GM10266 (cell line): ENCODE data around the gene AKAP13.
"Not testable (repeated sequence)": the region's sequence is repeated elsewhere in the genome, so short reads cannot be mapped to it uniquely, and the experiment has no call there.

Source experiments
- DNase-seq: peaks from one replicate; pipeline ENCODE4 v3.0.0; 2012; ENCODE audit errors: extremely low spot score
- TF ChIP-seq, protein P1 (sequence below): IDR thresholded peaks from 2 replicates; pipeline ENCODE4 v1.5.1; 2012; ENCODE audit warnings: mild to moderate bottlenecking, low read depth; ENCODE audit not compliant: control insufficient read depth, insufficient read depth; ENCODE audit errors: missing control alignments

Gene AKAP13

DNA sequence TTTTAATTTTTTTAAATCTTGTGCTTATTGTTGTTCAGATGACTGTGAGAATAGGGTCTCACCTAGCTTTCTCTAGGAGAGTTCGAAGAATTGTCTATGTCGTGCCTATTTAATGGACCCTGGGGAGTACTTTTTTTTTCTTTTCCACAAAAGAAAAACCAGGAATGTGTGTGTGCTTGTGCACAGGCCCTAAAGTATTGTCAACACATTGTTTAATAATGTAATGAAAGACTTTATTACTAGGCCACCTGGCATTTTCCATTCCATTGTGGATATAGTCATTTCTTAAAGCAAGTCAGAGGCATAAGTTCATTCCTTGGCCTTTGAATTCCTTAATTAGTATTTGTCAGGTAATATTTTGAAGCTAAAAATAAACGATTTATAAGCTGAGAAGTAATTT is 278.4 kb downstream of the AKAP13 start:
- TF ChIP-seq, protein P1, sequence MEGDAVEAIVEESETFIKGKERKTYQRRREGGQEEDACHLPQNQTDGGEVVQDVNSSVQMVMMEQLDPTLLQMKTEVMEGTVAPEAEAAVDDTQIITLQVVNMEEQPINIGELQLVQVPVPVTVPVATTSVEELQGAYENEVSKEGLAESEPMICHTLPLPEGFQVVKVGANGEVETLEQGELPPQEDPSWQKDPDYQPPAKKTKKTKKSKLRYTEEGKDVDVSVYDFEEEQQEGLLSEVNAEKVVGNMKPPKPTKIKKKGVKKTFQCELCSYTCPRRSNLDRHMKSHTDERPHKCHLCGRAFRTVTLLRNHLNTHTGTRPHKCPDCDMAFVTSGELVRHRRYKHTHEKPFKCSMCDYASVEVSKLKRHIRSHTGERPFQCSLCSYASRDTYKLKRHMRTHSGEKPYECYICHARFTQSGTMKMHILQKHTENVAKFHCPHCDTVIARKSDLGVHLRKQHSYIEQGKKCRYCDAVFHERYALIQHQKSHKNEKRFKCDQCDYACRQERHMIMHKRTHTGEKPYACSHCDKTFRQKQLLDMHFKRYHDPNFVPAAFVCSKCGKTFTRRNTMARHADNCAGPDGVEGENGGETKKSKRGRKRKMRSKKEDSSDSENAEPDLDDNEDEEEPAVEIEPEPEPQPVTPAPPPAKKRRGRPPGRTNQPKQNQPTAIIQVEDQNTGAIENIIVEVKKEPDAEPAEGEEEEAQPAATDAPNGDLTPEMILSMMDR = no peak
- DNase-seq = no peak

DNA sequence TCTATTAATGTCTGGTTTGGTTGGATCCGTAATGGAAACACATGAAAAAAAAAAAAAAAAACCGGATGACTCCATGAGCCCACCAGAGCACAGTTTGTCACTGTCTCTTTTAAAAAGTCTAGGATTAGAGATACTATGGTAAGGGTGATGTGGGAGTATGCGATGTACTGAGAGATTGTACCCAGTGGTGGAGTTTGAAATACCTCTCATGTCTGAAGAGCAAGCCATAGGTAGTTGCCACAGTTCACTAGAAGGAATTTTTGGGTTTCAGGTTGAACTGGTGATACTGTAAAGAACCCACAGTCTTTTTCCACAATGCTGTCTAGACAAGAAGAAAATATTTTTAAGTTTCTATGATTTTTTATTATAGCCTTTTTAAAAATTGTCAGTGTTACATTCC is 281.5 kb downstream of the AKAP13 start:
- TF ChIP-seq, protein P1 = no peak
- DNase-seq = no peak

DNA sequence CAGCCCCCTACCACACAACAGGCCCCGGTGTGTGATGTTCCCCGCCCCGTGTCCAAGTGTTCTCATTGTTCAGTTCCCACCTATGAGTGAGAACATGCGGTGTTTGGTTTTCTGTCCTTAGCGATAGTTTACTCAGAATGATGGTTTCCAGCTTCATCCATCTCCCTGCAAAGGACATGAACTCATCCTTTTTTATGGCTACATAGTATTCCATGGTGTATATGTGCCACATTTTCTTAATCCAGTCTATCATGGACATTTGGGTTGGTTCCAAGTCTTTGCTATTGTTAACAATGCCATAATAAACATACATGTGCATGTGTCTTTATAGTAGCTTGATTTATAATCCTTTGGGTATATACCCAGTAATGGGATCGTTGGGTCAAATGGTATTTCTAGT is 285.3 kb downstream of the AKAP13 start:
- DNase-seq = not testable (repeated sequence)

DNA sequence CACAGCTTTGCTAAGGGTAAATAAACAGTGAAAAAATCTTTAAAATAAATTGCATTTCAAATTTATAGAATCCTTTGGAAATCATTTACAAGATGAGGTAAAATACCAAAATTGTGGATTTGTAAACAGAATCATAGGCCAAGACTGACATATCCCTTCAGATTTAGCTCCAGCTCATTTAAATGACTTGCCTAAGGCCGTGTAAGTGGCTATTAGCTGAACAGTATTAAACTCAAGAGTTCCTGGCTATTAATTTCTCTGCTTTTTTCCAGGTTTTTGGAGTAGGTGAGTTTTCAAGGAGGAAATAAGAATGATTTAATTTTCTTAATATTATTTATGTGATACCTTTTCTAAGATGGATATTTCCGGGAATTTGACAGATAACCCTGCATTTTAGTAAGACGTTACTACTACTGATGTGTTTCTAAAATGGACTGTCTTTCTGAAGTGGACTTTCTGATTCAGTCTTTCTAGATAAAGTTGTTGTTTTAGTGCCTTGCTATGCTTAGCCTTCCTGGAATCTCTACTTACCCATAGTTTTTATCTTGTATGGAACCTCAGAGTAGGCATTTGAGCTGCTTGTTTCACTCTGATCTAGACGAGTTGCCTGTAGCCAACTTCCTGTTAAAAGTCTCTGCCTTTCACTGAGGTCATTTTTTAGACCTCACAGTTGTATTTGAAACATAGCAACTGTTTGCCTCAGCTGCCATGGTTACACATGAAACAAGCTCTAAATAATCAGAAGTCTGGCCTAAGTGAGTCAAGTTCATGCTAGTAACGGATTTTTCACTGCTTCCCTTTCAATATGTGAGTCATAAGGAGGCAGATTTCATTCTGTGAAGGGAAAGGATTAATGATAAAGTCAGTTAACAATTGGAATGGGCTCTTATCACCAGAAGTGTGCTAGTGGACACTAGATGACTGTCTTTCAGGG is 287.4 kb downstream of the AKAP13 start:
- peak; percentile 69 for DNase-seq
- TF ChIP-seq, protein P1 = no peak

DNA sequence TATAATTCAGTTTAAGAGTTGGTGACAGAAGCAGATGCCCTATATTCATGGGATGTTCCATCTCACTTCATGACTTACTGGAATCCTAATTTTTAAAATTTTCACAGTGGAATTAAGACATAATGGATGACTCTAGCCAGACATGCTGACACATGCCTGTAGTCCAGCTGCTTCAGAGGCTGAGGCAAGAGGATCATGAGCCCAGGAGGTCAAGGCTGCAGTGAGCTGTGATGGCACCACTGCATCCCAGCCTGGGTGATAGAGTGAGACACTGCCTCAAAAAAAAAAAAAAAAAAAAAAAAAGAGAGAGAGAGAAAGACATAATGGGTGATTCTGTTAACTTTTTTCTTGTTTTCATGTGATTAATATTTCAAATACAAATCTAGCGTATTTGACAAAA is 290.8 kb downstream of the AKAP13 start:
- TF ChIP-seq, protein P1 = no peak
- DNase-seq = no peak

DNA sequence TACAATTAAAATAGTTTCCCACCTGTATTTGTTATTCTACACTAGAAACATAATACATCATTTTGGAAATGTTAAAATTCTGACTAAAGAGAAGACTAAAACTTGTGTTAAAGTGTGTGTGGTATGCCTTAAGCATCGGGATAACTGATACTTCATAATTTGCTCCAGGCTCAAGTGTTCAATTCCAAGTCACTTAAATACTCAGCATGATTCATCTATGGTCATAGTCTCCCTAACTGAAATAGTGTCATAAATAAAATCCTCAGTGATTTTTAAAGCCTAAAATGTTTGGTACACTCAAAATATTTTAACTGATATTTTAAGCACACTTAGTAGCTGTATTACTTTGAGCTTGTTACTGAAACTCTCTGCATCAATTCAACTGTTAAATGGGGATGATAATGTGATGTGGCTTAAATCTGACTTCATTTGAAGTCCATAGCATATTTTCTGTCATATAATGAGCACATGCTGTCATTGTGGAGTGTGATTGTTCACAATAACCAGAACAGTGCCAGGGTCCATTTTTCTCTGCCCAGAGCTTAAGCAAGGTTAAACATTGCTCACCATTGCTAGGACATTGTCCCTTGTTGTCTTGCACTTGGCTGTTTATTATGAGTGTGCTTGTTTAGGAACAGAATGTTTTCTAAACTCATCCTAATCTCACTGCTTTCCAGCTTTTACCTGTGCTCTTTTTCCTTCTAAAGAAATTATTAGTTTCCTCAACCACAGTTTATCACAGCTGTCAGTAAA is 292.1 kb downstream of the AKAP13 start:
- DNase-seq = no peak
- TF ChIP-seq, protein P1 = no peak

DNA sequence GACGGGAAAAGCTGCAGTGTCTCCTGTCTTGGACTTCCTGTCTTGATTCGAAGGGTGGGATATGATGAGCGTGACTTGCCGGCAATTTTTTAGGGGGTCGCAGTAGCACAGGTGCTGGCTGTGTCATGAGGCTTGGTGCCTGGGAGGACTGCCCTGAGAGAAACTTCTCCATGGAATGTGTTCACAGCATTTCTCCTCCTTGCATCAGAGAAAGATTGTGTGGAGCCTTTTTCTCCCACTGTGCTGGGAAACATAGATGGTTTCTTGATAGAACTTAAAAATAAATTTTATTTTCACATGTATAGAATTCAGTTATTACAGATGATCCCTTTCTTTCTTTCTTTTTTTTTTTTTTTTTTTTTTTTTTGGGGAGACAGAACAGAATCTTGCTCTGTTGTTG is 292.9 kb downstream of the AKAP13 start:
- TF ChIP-seq, protein P1 = no peak
- no peak for DNase-seq
